ENCODE measurements around the gene METTL8.
"Not testable (repeated sequence)": the region's sequence is repeated elsewhere in the genome, so short reads cannot be mapped to it uniquely, and the experiment has no call there.

Gene METTL8

GRCh38 chr2:171342067-171342413 lies 91.8 kb downstream of the METTL8 start:
- no peak for DNase-seq (ENCODE audit: low read depth)

GRCh38 chr2:171341394-171342066 lies 92.3 kb downstream of the METTL8 start:
- DNase-seq (ENCODE audit: low read depth), result no peak

- no peak for DNase-seq (ENCODE audit: low read depth)
Measured at GRCh38 chr2:171334946-171335345, 98.8 kb downstream of the METTL8 start.

- DNase-seq (ENCODE audit: low read depth), result no peak
Measured at GRCh38 chr2:171334171-171334570, 99.6 kb downstream of the METTL8 start.

GRCh38 chr2:171330155-171330956 lies 103.4 kb downstream of the METTL8 start:
- DNase-seq (ENCODE audit: low read depth), result no peak

- no peak for DNase-seq (ENCODE audit: low read depth)
Measured at GRCh38 chr2:171327043-171327496, 106.7 kb downstream of the METTL8 start.

GRCh38 chr2:171325886-171326585 lies 107.8 kb downstream of the METTL8 start:
- DNase-seq (ENCODE audit: low read depth), result no peak

GRCh38 chr2:171323971-171324528 lies 109.7 kb downstream of the METTL8 start:
- no peak for DNase-seq (ENCODE audit: low read depth)

- no peak for DNase-seq (ENCODE audit: low read depth)
Measured at GRCh38 chr2:171322928-171323327, 110.9 kb downstream of the METTL8 start.

- DNase-seq (ENCODE audit: low read depth), result no peak
Measured at GRCh38 chr2:171320731-171321130, 113.1 kb downstream of the METTL8 start.

- DNase-seq (ENCODE audit: low read depth), result no peak
Measured at GRCh38 chr2:171320208-171320621, 113.6 kb downstream of the METTL8 start.

GRCh38 chr2:171319164-171319810 lies 114.5 kb downstream of the METTL8 start:
- no peak for DNase-seq (ENCODE audit: low read depth)

- DNase-seq (ENCODE audit: low read depth), result no peak
Measured at GRCh38 chr2:171318463-171318934, 115.3 kb downstream of the METTL8 start.

- DNase-seq (ENCODE audit: low read depth), result no peak
Measured at GRCh38 chr2:171317492-171318125, 116.2 kb downstream of the METTL8 start.

- DNase-seq (ENCODE audit: low read depth), result no peak
Measured at GRCh38 chr2:171316755-171317337, 116.9 kb downstream of the METTL8 start.

- DNase-seq (ENCODE audit: low read depth), result no peak
Measured at GRCh38 chr2:171316220-171316619, 117.6 kb downstream of the METTL8 start.

GRCh38 chr2:171315781-171316180 lies 118.0 kb downstream of the METTL8 start:
- no peak for DNase-seq (ENCODE audit: low read depth)

GRCh38 chr2:171312182-171312581 lies 121.6 kb downstream of the METTL8 start:
- not testable (repeated sequence) for DNase-seq (ENCODE audit: low read depth)

- DNase-seq (ENCODE audit: low read depth), result not testable (repeated sequence)
Measured at GRCh38 chr2:171311589-171311988, 122.2 kb downstream of the METTL8 start.

GRCh38 chr2:171310889-171311288 lies 122.9 kb downstream of the METTL8 start:
- no peak for DNase-seq (ENCODE audit: low read depth)

All from GM04503 (cell line).